Nephron (organoid): Measurements from ENCODE around the gene GDE1.

ENCODE experiments used
- H3K27ac Mint-ChIP-seq, 3 experiments: 2 replicates each; pipeline ENCODE4 v1.8.0; 2020; ENCODE audit warnings: mixed read lengths in 3 of 3, mild to moderate bottlenecking in 2 of 3, moderate library complexity in 1 of 3
- H3K27me3 Mint-ChIP-seq: 2 replicates; pipeline ENCODE4 v1.8.0; 2021; ENCODE audit warnings: low read depth, mild to moderate bottlenecking, moderate library complexity, mixed read lengths
- H3K36me3 Mint-ChIP-seq: 2 replicates; pipeline ENCODE4 v1.8.0; 2020; ENCODE audit warnings: low read depth, mixed read lengths
- H3K4me1 Mint-ChIP-seq: 2 replicates; pipeline ENCODE4 v1.8.0; 2020; ENCODE audit warnings: mixed read lengths
- H3K4me3 Mint-ChIP-seq, 3 experiments: 2 replicates each; pipeline ENCODE4 v1.8.0; 2020; ENCODE audit warnings: mild to moderate bottlenecking in 3 of 3, mixed read lengths in 3 of 3, moderate library complexity in 2 of 3
- H3K9me3 Mint-ChIP-seq: 2 replicates; pipeline ENCODE4 v1.8.0; 2020; ENCODE audit warnings: mixed read lengths
- TF ChIP-seq, protein P1 (sequence below), 3 experiments: fragments of 200-600 bp; sonication (generic); IDR thresholded peaks; one replicate each; pipeline ENCODE4 v1.5.0; 2021; ENCODE audit warnings: antibody characterized with exemption in 3 of 3; ENCODE audit not compliant: unreplicated experiment in 3 of 3

Gene GDE1

DNA sequence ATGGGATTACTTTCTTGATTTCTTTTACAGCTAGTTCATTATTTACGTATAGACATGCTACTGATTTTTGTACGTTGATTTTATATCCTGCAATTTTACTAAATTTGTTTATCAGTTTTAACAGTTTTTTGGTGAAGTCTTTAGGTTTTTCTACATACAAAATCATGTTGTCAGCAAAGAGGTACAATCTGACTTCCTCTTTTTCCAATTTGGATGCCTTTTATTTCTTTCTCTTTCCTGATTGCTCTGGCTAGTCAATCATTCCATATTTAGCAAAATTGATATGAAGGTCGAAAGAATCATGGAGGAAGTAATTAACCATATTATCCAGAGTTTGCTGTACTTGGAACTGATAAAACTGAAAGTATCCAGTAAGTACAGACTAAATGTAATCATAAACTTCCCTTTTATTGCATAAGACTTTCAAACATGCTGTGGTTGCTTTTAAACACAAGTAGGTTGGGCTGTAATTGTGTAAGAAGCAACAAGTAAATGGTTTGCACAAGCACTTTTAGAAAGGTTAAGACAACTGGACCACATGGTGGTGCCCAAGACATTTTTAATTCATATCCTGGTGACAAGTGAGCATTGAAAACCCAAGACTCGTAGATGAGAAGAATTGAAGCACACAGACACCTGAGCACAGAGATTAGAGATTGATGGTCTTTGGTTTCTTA lies 8.4 kb downstream of the GDE1 start:
- H3K4me3 Mint-ChIP-seq: no peak overlapping the region
- TF ChIP-seq, protein P1, sequence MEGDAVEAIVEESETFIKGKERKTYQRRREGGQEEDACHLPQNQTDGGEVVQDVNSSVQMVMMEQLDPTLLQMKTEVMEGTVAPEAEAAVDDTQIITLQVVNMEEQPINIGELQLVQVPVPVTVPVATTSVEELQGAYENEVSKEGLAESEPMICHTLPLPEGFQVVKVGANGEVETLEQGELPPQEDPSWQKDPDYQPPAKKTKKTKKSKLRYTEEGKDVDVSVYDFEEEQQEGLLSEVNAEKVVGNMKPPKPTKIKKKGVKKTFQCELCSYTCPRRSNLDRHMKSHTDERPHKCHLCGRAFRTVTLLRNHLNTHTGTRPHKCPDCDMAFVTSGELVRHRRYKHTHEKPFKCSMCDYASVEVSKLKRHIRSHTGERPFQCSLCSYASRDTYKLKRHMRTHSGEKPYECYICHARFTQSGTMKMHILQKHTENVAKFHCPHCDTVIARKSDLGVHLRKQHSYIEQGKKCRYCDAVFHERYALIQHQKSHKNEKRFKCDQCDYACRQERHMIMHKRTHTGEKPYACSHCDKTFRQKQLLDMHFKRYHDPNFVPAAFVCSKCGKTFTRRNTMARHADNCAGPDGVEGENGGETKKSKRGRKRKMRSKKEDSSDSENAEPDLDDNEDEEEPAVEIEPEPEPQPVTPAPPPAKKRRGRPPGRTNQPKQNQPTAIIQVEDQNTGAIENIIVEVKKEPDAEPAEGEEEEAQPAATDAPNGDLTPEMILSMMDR (IDR thresholded peaks at IDR 0.05; ENCODE audit: unreplicated experiment in 3 of 3): no peak
- H3K9me3 Mint-ChIP-seq: peaks cover 3% of the 10 kb centered on the region
- H3K27ac Mint-ChIP-seq: no peak overlapping the region
- H3K36me3 Mint-ChIP-seq: peaks cover 61% of the 10 kb centered on the region
- H3K4me1 Mint-ChIP-seq: peaks cover 3% of the 10 kb centered on the region
- H3K27me3 Mint-ChIP-seq: no peaks in the 10 kb centered on the region

DNA sequence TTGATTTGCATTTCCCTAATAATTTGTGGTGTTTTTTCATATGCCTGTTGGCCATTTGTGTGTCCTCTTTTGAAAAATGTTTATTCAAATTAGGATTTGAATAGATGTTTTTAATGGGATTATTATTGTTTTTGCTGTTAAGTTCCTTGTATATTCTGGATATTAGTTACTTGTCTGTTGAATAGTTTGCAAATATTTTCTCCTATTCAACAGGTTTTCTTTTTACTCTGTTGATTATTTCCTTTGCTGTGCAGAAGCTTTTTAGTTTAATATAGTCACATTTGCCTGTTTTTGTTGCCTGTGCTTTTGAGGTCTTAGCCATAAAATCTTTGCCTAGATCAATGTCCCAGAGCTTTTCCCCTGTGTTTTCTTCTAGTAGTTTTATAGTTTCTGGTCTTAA lies 9.6 kb downstream of the GDE1 start:
- Mint-ChIP-seq H3K27me3 (no peaks in the 10 kb centered on the region), H3K4me1 (no peaks in the 10 kb centered on the region), H3K4me3 (no peak overlapping the region), H3K9me3 (peaks cover 3% of the 10 kb centered on the region), H3K27ac (no peak overlapping the region), H3K36me3 (peaks cover 70% of the 10 kb centered on the region)
- TF ChIP-seq, protein P1 (IDR thresholded peaks at IDR 0.05; ENCODE audit: unreplicated experiment in 3 of 3): no peak

- TF ChIP-seq, protein P1 (IDR thresholded peaks at IDR 0.05; ENCODE audit: unreplicated experiment in 3 of 3): no peak
- Mint-ChIP-seq H3K27ac (no peak overlapping the region), H3K4me3 (no peak overlapping the region), H3K36me3 (peaks cover 69% of the 10 kb centered on the region), H3K4me1 (no peaks in the 10 kb centered on the region), H3K27me3 (no peaks in the 10 kb centered on the region), H3K9me3 (peaks cover 3% of the 10 kb centered on the region)
Measured at GRCh38 chr16:19507867-19508266, 14.0 kb downstream of the GDE1 start.

GRCh38 chr16:19506965-19507364 lies 14.9 kb downstream of the GDE1 start:
- H3K27ac Mint-ChIP-seq: no peak overlapping the region
- no peak overlapping the region for H3K4me3 Mint-ChIP-seq
- TF ChIP-seq, protein P1 (IDR thresholded peaks at IDR 0.05; ENCODE audit: unreplicated experiment in 3 of 3): no peak
- no peaks in the 10 kb centered on the region for H3K27me3 Mint-ChIP-seq
- peaks cover 67% of the 10 kb centered on the region for H3K36me3 Mint-ChIP-seq
- no peaks in the 10 kb centered on the region for H3K9me3 Mint-ChIP-seq
- H3K4me1 Mint-ChIP-seq: no peaks in the 10 kb centered on the region

DNA sequence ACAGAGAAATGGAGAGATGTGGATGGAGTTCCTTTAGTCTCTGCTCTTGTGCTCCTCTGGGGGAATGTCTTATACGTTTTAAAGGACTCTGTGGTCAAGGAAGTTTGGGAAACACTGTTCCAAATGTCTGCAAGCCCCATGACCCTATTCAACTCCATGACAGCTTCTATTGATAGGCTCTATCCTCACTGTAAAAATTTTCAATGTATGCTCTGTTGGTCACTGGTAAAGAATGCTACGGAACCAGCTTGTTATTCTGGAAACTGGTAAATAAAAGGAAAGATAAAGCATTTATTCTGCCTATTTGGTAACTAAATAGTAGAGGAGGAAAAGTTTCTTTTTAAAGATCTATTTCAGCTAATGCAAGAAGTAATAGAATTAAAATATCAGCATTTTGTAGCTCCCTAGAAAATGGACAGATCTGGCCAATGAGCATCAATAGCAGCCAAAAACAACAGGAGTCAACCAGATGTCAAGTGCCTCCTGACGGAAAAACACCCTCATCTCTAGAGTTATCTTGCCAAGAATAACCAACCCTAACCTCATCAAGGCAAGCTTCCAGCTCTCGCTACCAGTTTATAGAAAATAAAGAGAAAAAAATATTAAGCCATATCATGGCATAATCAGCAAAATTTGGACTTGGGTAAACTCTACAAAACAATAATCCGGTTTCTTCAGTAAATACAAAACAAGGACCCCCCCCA lies 16.1 kb downstream of the GDE1 start:
- Mint-ChIP-seq H3K36me3 (peaks cover 68% of the 10 kb centered on the region), H3K4me3 (no peak overlapping the region), H3K27me3 (no peaks in the 10 kb centered on the region), H3K4me1 (no peaks in the 10 kb centered on the region), H3K9me3 (no peaks in the 10 kb centered on the region), H3K27ac (peak overlapping the region in 1 of 3 experiments; percentile 22)
- TF ChIP-seq, protein P1 (IDR thresholded peaks at IDR 0.05; ENCODE audit: unreplicated experiment in 3 of 3): no peak
